ENCODE measurements around the gene DHX34.

- TF ChIP-seq EZH2phosphoT487 (IDR thresholded peaks at IDR 0.05; ENCODE audit: low read length) (no peak), CTCF (IDR thresholded peaks at IDR 0.05; ENCODE audit: low read length) (no peak), EZH2 (optimal IDR thresholded peaks at IDR 0.05; ENCODE audit: low read depth, low read length) (no peak)
These were observed 46.9 kb upstream of the DHX34 start for GRCh38 chr19:47302249-47302648.

Measured in MM.1S (cell line).